ENCODE data around the gene PSMD9. TPM values are rescaled to one million over a fixed set of nuclear protein-coding genes. Genes with fewer than 3 reads are reported as not detected.

Gene PSMD9
- polyA plus RNA-seq, 1 donor (not counting 4 experiments of a cell fraction or from before 2014, with no cell fraction given), result 84.8 TPM

- no peaks in the 10 kb centered on the region for H3K9me1 ChIP-seq (ENCODE audit: control insufficient read depth, extremely low read depth, insufficient read depth, low read length)
- H3K9me3 ChIP-seq (ENCODE audit: control insufficient read depth, low read depth, low read length), result no peaks in the 10 kb centered on the region
- peaks cover 5% of the 10 kb centered on the region for H3K4me1 ChIP-seq (ENCODE audit: control insufficient read depth, extremely low read depth, insufficient read depth, low read length)
- peak overlapping the region; percentile 78 for H3K9ac ChIP-seq (ENCODE audit: control insufficient read depth, extremely low read depth, insufficient read depth, low read length)
- dilution Hi-C loops (cut with MboI; ENCODE audit: extremely low pct_ligation_motif_present, low sequenced_read_pairs), result no loop called here
- peak overlapping the region; percentile 96 for H3K4me2 ChIP-seq (ENCODE audit: control insufficient read depth, extremely low read depth, insufficient read depth, low read depth, low read length)
- peak overlapping the region; percentile 63 to 89 (median 77) for H3K4me3 ChIP-seq (ENCODE audit: control insufficient read depth in 2 of 3, extremely low read depth in 1 of 3, insufficient read depth in 2 of 3, low read depth in 1 of 3, low read length in 3 of 3)
- FAIRE-seq, result no peak
- DNase-seq (ENCODE audit: low read depth, low spot score), result no peak
- peak overlapping the region; percentile 41 for H3K27ac ChIP-seq (ENCODE audit: control insufficient read depth, insufficient read depth, low read length)
- TF ChIP-seq CTCF (optimal IDR thresholded peaks at IDR 0.05 in 1 of 3, IDR thresholded peaks at IDR 0.05 in 1 of 3, conservative IDR thresholded peaks at IDR 0.05 in 1 of 3; ENCODE audit: extremely low read depth in 1 of 3, insufficient read depth in 2 of 3, low read length in 3 of 3) (no peak), EZH2 (IDR thresholded peaks at IDR 0.05; ENCODE audit: low read length) (no peak)
- H3K79me2 ChIP-seq (ENCODE audit: control insufficient read depth, insufficient read depth, low read length), result no peaks in the 10 kb centered on the region
- H3K36me3 ChIP-seq (ENCODE audit: control insufficient read depth in 2 of 2, extremely low read depth in 1 of 2, insufficient read depth in 2 of 2, low read length in 2 of 2), result no peaks in the 10 kb centered on the region
- no peaks in the 10 kb centered on the region for H4K20me1 ChIP-seq (ENCODE audit: control insufficient read depth, extremely low read depth, insufficient read depth, low read length)
- H2AFZ ChIP-seq (ENCODE audit: control insufficient read depth, low read length), result peak overlapping the region; percentile 99
- no peaks in the 10 kb centered on the region for H3K27me3 ChIP-seq (ENCODE audit: control insufficient read depth, extremely low read depth, insufficient read depth, low read length)
These were observed 48.4 kb upstream of the PSMD9 start for GRCh38 chr12:121839993-121840761.

- no peak for TF ChIP-seq EZH2 (IDR thresholded peaks at IDR 0.05; ENCODE audit: low read length)
- no peak for FAIRE-seq
These were observed 45.2 kb upstream of the PSMD9 start for GRCh38 chr12:121843236-121843982.

More at GRCh38 chr12:121843236-121843982, 45.2 kb upstream of the PSMD9 start:
- no peak for DNase-seq (ENCODE audit: low read depth, low spot score)
- Histone ChIP-seq H3K9me1 (ENCODE audit: control insufficient read depth, extremely low read depth, insufficient read depth, low read length) (no peaks in the 10 kb centered on the region), H3K4me2 (ENCODE audit: control insufficient read depth, extremely low read depth, insufficient read depth, low read depth, low read length) (no peak overlapping the region), H3K79me2 (ENCODE audit: control insufficient read depth, insufficient read depth, low read length) (no peaks in the 10 kb centered on the region), H3K36me3 (ENCODE audit: control insufficient read depth in 2 of 2, extremely low read depth in 1 of 2, insufficient read depth in 2 of 2, low read length in 2 of 2) (no peaks in the 10 kb centered on the region), H4K20me1 (ENCODE audit: control insufficient read depth, extremely low read depth, insufficient read depth, low read length) (no peaks in the 10 kb centered on the region), H3K27me3 (ENCODE audit: control insufficient read depth, extremely low read depth, insufficient read depth, low read length) (no peaks in the 10 kb centered on the region), H3K9me3 (ENCODE audit: control insufficient read depth, low read depth, low read length) (no peaks in the 10 kb centered on the region), H3K9ac (ENCODE audit: control insufficient read depth, extremely low read depth, insufficient read depth, low read length) (no peak overlapping the region), H2AFZ (ENCODE audit: control insufficient read depth, low read length) (no peak overlapping the region), H3K4me3 (ENCODE audit: control insufficient read depth in 2 of 3, extremely low read depth in 1 of 3, insufficient read depth in 2 of 3, low read depth in 1 of 3, low read length in 3 of 3) (no peak overlapping the region), H3K27ac (ENCODE audit: control insufficient read depth, insufficient read depth, low read length) (no peak overlapping the region), H3K4me1 (ENCODE audit: control insufficient read depth, extremely low read depth, insufficient read depth, low read length) (peaks cover 5% of the 10 kb centered on the region)
- dilution Hi-C loops (cut with MboI; ENCODE audit: extremely low pct_ligation_motif_present, low sequenced_read_pairs), result no loop called here
